Natural killer cell treated with Interleukin-12 subunit alpha and Interleukin-12 subunit beta and Interleukin-15 and Interleukin-18, amount 100 ng/mL, for 72 hours (primary cell): ENCODE results near the gene SMIM31. TPM values are rescaled to one million over a fixed set of nuclear protein-coding genes. Genes with fewer than 3 reads are reported as not detected.

ENCODE experiments used
- ATAC-seq, 2 donors: fragments of 150-1000 bp; cut with Tn5 transposase in 1 of 2; sonication (Bioruptor Pico), chemical (Tn5 transposase) in 1 of 2; 2 replicates each; pipeline ENCODE4 v1.10.0; 2021
- DNase-seq: peaks from one replicate; pipeline ENCODE4 v3.0.0; 2022; ENCODE audit warnings: low spot score
- H3K27ac Mint-ChIP-seq, 2 donors: 1 replicate in 1 of 2; 2 replicates in 1 of 2; pipeline ENCODE4 v1.8.0; 2022; ENCODE audit warnings: mixed read lengths in 2 of 2, mild to moderate bottlenecking in 1 of 2, moderate library complexity in 1 of 2
- H3K27me3 Mint-ChIP-seq, 2 donors: 1 replicate in 1 of 2; 2 replicates in 1 of 2; pipeline ENCODE4 v1.8.0; 2022; ENCODE audit warnings: mixed read lengths in 2 of 2
- H3K36me3 Mint-ChIP-seq: one replicate; pipeline ENCODE4 v1.8.0; 2022; ENCODE audit warnings: mixed read lengths
- H3K4me1 Mint-ChIP-seq, 2 donors: 1 replicate in 1 of 2; 2 replicates in 1 of 2; pipeline ENCODE4 v1.8.0; 2022; ENCODE audit warnings: low read depth in 2 of 2, mixed read lengths in 2 of 2, mild to moderate bottlenecking in 1 of 2
- H3K4me3 Mint-ChIP-seq: one replicate; pipeline ENCODE4 v1.8.0; 2022; ENCODE audit warnings: mixed read lengths
- H3K9me3 Mint-ChIP-seq: 2 replicates; pipeline ENCODE4 v1.8.0; 2022; ENCODE audit warnings: mixed read lengths
- total RNA-seq, 2 donors: library from RNA; stranded (reverse); gene quantifications; one replicate each; pipeline ENCODE4 v1.2.3, GENCODE V29; 2022

SMIM31 gene
- total RNA-seq = not detected

DNA sequence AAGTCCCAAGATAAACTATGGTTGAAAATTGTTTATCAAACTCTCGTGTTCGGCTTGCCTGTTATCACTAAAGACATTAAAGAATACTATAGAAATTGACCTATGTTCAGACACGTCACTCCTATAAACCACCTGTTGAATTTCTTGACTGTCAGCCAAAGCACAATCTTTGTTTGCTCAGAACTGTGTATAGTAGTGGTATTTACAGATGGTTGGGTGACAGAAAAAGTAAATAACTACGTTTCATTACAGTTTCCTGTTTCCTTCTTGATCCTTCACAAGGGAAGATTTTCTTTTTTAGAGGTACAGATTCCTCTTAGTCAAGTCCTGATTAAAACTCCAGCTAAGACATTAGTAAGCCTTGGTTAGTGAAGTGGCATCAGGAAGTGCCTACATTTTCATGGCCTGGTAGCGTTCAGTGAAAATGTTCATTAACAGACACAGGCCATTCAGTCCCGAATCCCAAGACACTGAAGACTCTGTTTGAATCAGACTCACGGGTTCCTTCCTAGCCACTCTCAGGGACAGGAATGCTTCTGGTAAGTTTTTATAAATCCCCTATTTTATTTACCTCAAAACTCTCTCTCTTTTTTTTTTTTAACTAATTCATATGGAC lies at the start of gene SMIM31:
TSS of gene SMIM31 (plus strand) at position 259 of the 616 bp plus-strand sequence. CDS start 16,313 bp downstream, outside the sequence.
- peaks cover 4% of the 10 kb centered on the region for H3K9me3 Mint-ChIP-seq
- no peak within 1 kb of the TSS for H3K4me3 Mint-ChIP-seq
- DNase-seq (no peak), ATAC-seq (no peak)
- no peaks in the 10 kb centered on the region for H3K4me1 Mint-ChIP-seq
- H3K27me3 Mint-ChIP-seq = peaks cover 5 to 6% of the 10 kb centered on the region in 2 donors
- no peak within 1 kb of the TSS for H3K27ac Mint-ChIP-seq
- H3K36me3 Mint-ChIP-seq = peaks cover 4% of the 10 kb centered on the region

DNA sequence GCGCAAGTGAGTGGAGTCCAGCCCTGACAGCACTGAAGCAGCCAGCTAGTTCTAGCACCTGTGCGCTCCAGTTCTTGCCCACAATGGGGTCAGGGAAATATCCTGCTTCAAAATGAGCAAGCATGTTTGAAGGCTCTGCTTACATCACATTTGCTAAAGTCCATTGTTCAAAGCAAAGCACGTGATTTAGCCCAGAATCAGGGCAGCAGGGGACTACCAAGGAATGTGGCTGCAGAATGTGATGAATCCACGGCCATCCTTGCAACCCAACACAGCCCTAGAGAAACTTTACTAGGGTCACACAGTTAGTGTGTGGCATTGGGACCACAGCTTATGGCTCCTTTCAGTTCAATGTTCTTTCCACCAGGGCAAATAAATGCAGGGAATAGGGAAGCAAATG lies 47.3 kb upstream of the SMIM31 start:
- H3K36me3 Mint-ChIP-seq = no peaks in the 10 kb centered on the region
- H3K4me3 Mint-ChIP-seq = no peak overlapping the region
- no peak overlapping the region for H3K27ac Mint-ChIP-seq
- peaks cover 6 to 9% of the 10 kb centered on the region in 2 donors for H3K27me3 Mint-ChIP-seq
- H3K9me3 Mint-ChIP-seq = peaks cover 3% of the 10 kb centered on the region
- DNase-seq (no peak), ATAC-seq (no peak)
- H3K4me1 Mint-ChIP-seq = no peaks in the 10 kb centered on the region

DNA sequence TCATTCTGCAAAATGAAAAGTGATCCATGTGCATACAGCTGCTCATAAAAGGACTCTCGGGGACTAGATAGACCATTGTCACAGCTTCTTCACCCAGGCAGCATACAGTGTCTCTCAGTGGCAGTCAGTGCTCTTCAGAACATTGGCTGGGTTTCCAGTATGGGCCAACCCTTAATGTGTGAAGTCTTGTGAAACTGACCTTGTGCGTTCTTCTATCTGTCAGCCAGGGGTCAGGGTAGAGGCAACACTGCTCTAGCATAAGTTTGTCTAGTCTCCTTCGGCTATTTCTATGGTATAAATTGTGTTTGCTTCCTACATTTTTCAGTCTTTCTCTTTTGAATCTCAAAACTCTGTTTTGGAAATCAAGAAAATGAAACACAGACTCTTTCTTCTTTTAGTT lies 37.0 kb upstream of the SMIM31 start:
- H3K27me3 Mint-ChIP-seq = peaks cover 7 to 19% of the 10 kb centered on the region in 2 donors

DNA sequence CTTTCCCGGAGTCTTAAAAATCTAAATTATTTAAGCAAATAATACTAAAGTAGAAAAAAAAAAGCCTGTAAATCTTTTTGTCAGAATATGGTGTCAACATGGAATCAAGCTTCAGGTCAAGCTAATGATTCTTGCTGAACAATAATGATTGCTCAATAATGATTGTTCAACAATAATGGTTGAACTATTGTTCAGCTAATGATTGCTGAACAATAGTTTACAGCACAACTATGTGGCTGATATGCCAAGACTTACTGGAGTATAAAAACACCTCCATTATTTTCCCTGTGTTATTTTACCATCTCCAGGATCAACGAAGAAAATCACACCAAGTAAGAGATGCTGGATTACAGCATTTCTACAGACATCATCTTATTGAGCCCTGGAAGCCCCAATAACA lies 35.1 kb upstream of the SMIM31 start:
- Mint-ChIP-seq H3K4me1 (peaks cover 0 to 3% of the 10 kb centered on the region in 2 donors), H3K4me3 (no peak overlapping the region), H3K36me3 (no peaks in the 10 kb centered on the region), H3K27me3 (peaks cover 7 to 22% of the 10 kb centered on the region in 2 donors), H3K27ac (no peak overlapping the region), H3K9me3 (peaks cover 4% of the 10 kb centered on the region)
- ATAC-seq (no peak), DNase-seq (no peak)

More for the DNA sequence above, 37.0 kb upstream of the SMIM31 start:
- Mint-ChIP-seq H3K4me3 (no peak overlapping the region), H3K36me3 (no peaks in the 10 kb centered on the region), H3K9me3 (no peaks in the 10 kb centered on the region), H3K27ac (no peak overlapping the region), H3K4me1 (no peaks in the 10 kb centered on the region)
- no peak for DNase-seq
- peak; percentile 71 to 72 for ATAC-seq

DNA sequence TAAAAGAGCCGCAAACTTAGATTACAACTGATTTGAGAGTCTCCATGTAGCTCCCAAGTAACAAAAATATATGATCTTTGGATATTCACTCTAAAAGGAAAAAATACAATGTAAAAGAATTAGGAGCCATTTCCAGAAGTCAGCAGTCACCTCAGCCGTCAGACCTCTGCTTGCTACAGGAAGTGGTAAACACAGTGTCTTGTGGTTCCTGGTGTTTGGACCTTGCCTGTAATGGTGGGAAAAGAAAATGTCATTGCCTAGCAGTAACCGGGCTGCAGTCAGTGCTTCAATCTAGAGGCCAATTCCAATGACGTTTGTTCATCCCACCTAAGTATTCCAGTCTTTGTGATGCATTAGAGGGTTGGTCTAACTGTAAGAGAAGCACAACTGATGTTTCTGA lies 28.9 kb upstream of the SMIM31 start:
- H3K36me3 Mint-ChIP-seq = no peaks in the 10 kb centered on the region
- peaks cover 12 to 14% of the 10 kb centered on the region in 2 donors for H3K4me1 Mint-ChIP-seq
- H3K4me3 Mint-ChIP-seq = peak overlapping the region; percentile 28
- peaks cover 4% of the 10 kb centered on the region for H3K9me3 Mint-ChIP-seq
- no peak for DNase-seq
- peak; percentile 68 to 76 for ATAC-seq
- peaks cover 8 to 13% of the 10 kb centered on the region in 2 donors for H3K27me3 Mint-ChIP-seq
- no peak overlapping the region for H3K27ac Mint-ChIP-seq

DNA sequence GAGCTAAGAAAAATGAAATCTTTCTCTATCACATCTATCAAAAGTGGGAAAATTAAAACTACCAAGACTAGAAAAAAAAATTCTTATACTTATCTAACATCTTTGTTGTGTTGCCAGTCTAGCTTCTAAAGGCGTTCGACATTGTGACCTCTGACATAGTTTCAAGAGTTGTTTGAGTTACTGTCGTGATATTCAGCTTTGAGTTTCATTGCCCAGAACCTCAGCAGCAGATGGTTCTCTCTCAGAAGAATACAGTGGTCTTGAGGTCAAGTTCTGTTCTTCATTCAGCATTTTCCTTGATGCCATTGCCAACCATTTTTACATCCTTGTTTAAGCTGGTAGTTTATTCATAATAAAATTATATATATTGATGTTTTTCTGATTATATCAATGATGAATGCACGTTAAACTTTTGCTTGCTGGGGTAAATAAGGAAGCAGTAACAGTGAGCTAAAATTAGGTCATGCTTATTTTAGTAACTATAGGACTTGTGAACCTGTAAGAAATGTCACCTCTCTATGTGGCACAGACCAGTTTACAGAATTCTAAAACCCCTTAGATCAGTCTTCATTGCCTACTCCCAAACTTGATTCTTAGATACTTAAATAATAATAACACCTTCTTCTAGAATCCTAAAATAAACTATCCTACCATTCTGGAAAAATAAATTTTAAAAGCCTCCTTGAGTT lies 23.1 kb upstream of the SMIM31 start:
- ATAC-seq (no peak), DNase-seq (no peak)
- H3K27ac Mint-ChIP-seq = no peak overlapping the region
- no peak overlapping the region for H3K4me3 Mint-ChIP-seq
- peaks cover 0 to 3% of the 10 kb centered on the region in 2 donors for H3K4me1 Mint-ChIP-seq
- no peaks in the 10 kb centered on the region for H3K9me3 Mint-ChIP-seq
- H3K27me3 Mint-ChIP-seq = peaks cover 5 to 8% of the 10 kb centered on the region in 2 donors
- H3K36me3 Mint-ChIP-seq = no peaks in the 10 kb centered on the region

DNA sequence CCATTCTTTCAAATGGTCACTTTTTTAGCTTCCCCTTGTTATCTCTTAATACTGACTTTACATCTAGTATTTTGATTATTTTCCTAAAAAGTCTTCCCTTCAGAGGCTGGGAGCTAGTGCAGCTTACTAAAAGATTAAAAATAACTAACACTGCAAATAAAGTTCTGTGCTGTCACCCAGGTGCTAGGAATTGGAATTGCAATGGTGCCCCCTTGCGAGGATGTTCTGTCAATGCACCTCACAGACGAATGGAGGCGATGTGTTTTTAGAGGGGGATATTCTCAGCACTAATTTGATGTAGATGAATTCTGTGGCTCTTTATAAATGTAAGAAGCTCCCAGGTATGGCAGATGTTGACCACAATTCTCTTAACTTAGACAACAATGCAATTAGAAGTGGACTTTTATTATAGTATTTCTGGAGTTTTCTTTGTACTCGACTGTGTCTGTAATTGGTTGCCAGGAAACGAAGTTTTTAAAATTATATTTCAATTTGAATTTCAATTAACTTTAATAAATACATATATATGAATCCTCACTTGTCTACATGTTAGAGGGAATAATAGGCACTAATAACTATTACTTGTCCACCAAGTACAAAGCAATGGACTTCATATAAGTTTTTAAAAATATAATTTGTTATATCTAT lies 22.0 kb upstream of the SMIM31 start:
- ATAC-seq (no peak), DNase-seq (peak; percentile 62)
- Mint-ChIP-seq H3K27me3 (peaks cover 5 to 8% of the 10 kb centered on the region in 2 donors), H3K4me3 (no peak overlapping the region), H3K4me1 (peaks cover 0 to 3% of the 10 kb centered on the region in 2 donors), H3K9me3 (no peaks in the 10 kb centered on the region), H3K36me3 (no peaks in the 10 kb centered on the region), H3K27ac (no peak overlapping the region)

DNA sequence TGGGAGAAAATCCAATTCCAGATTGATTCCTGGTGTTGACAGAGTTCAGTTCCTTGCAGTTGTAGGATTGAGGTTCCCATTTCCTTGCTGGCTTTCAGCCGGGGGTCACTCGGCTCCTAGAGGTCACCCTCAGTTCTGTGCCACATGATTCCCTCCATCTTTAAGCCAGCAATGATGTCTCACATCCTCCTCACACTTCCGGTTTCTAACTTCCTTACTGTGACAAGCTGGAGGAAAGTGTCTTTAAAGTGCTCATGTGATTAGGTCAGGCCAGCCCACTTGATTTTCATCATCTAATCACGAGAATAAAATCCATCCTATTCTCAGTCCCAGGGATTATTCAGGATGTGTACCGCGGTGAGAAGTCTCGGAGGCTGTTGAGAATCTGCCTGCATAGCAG lies 19.4 kb upstream of the SMIM31 start:
- H3K4me1 Mint-ChIP-seq = peaks cover 0 to 3% of the 10 kb centered on the region in 2 donors
- H3K36me3 Mint-ChIP-seq = no peaks in the 10 kb centered on the region
- peaks cover 0 to 9% of the 10 kb centered on the region in 2 donors for H3K27me3 Mint-ChIP-seq
- no peak overlapping the region for H3K27ac Mint-ChIP-seq
- ATAC-seq = no peak
- no peak overlapping the region for H3K4me3 Mint-ChIP-seq
- H3K9me3 Mint-ChIP-seq = no peaks in the 10 kb centered on the region
- no peak for DNase-seq

DNA sequence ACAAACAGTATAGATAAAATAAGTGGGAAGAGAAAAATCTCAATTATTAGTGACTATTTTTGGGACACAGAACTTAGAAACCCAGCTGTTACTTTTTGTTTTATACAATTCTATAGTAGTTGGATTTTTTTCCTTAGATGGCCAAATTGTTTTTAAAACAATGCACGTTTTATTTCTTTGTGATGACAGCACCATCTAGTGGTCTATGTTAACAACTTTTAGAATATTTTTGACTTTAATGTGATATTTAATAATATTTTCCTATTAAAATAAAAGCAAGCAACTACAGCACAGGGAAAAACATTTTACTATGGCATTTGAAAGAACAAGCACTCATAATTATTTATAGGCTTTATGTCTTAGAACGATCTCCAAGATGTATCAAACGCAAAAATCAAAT lies 5.6 kb upstream of the SMIM31 start:
- H3K27me3 Mint-ChIP-seq = peaks cover 7 to 10% of the 10 kb centered on the region in 2 donors
- ATAC-seq (no peak), DNase-seq (no peak)
- H3K4me1 Mint-ChIP-seq = no peaks in the 10 kb centered on the region
- H3K36me3 Mint-ChIP-seq = peaks cover 4% of the 10 kb centered on the region
- H3K4me3 Mint-ChIP-seq = no peak overlapping the region
- H3K27ac Mint-ChIP-seq = no peak overlapping the region
- H3K9me3 Mint-ChIP-seq = peaks cover 4% of the 10 kb centered on the region

DNA sequence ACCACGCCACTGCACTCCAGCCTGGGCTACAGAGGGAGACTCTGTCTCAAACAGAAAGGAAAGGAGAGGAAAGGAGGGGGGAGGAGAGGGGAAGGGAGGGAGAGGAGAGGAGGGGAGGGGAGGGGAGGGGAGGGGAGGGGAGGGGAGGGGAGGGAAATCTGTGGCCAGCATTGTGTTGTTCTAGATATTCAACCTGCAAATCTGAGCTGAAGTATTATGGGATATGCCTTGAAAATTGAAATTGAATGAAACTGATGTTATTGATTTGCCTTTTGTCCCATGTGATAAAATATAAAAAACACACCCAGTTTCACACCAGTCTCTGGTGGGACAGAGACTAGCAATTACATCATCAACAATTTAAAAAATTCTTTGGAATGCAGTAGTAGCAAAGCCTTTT lies 1.5 kb downstream of the SMIM31 start:
- no peak overlapping the region for H3K4me3 Mint-ChIP-seq
- peaks cover 4% of the 10 kb centered on the region for H3K9me3 Mint-ChIP-seq
- DNase-seq (no peak), ATAC-seq (no peak)
- peaks cover 4% of the 10 kb centered on the region for H3K36me3 Mint-ChIP-seq
- no peaks in the 10 kb centered on the region for H3K4me1 Mint-ChIP-seq
- H3K27me3 Mint-ChIP-seq = peaks cover 9 to 15% of the 10 kb centered on the region in 2 donors
- no peak overlapping the region for H3K27ac Mint-ChIP-seq

DNA sequence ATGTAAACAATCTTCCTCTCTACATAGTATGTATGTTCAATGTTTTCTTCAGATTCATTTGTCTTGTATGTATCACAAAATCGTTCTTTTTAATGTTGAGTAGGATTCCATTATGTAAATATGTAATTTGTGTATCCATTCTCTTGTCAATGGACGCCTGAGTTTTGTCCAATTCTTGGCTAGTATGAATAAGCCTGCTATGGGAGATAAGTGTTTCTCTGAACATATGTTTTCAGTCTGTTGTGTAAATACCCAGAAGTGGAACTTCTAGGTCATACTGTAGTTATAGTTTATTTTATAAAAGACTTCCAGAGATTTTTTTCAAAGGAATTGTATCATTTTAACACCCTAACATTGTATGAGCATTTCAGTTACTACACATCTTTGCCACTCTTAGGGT lies 2.8 kb downstream of the SMIM31 start:
- H3K4me3 Mint-ChIP-seq = no peak overlapping the region
- peaks cover 9 to 10% of the 10 kb centered on the region in 2 donors for H3K27me3 Mint-ChIP-seq
- ATAC-seq = no peak
- peaks cover 4% of the 10 kb centered on the region for H3K36me3 Mint-ChIP-seq
- no peaks in the 10 kb centered on the region for H3K4me1 Mint-ChIP-seq
- H3K9me3 Mint-ChIP-seq = peaks cover 7% of the 10 kb centered on the region
- no peak overlapping the region for H3K27ac Mint-ChIP-seq
- DNase-seq = no peak

DNA sequence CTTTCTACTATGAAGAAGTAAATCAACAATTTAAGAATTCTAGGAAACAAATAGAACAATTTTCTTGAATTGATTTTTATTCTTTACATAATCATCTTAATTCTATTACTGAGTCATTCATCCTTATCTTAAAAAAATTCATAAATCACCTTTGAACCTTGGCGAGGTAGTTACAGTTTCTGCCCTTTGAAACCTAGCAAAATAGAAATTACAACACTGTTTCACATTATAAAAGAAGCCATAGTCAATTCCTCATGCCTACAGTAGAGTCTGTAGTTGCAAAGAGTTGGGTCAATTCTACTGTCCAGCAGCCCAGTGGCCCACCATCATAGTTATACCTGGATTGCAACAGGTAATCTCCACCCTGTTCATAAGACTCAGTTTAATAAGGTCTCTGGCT lies 7.3 kb downstream of the SMIM31 start:
- no peak for ATAC-seq
- no peak for DNase-seq
- peaks cover 3% of the 10 kb centered on the region for H3K9me3 Mint-ChIP-seq
- H3K27ac Mint-ChIP-seq = no peak overlapping the region
- no peak overlapping the region for H3K4me3 Mint-ChIP-seq
- no peaks in the 10 kb centered on the region for H3K36me3 Mint-ChIP-seq
- H3K4me1 Mint-ChIP-seq = no peaks in the 10 kb centered on the region
- H3K27me3 Mint-ChIP-seq = peaks cover 15 to 17% of the 10 kb centered on the region in 2 donors

DNA sequence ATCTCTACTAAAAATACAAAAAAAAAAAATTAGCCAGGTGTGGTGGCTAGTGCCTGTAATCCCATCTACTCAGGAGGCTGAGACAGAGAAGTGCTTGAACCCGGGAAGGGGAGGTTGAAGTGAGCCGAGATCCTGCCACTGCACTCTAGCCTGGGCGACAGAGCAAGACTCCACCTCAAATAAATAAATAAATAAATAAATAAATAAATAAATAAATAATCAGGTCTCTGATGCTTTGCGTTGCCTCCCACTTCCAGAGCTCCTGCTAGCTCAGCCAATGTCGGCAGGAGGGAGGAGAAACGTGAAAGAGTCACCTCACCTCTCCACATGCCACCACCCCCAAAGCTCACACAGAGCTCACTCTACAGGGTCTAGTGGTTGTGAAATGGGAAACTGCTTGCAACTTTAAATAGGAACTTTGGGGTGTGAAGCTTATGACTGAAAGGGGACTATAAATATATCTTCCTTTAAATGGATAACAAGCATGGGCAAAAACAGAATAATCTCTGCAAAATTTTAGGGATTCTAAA lies 7.9 kb downstream of the SMIM31 start:
- peaks cover 3% of the 10 kb centered on the region for H3K9me3 Mint-ChIP-seq
- ATAC-seq = no peak
- no peak overlapping the region for H3K4me3 Mint-ChIP-seq
- no peak overlapping the region for H3K27ac Mint-ChIP-seq
- DNase-seq = no peak
- H3K27me3 Mint-ChIP-seq = peaks cover 17 to 20% of the 10 kb centered on the region in 2 donors
- no peaks in the 10 kb centered on the region for H3K36me3 Mint-ChIP-seq
- no peaks in the 10 kb centered on the region for H3K4me1 Mint-ChIP-seq

DNA sequence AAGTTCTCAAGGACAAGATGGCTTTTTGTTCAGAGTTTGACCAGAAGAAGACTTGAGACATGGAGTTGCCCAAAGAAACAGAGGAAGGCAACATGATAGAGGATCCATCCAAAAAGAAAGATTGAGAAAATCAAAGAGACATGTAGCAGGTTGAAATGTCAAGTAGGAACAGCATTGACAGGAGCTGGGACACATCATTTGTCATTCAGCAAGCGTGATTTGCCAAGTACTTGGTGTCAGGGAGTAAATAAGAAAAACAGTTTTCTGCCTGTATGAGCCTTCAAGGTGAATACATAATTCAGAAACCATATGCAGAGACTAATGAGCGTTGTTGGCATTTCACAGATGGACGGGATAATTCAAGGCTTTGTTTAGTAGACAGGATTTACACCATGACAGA lies 11.2 kb downstream of the SMIM31 start:
- Mint-ChIP-seq H3K27ac (no peak overlapping the region), H3K4me3 (no peak overlapping the region), H3K4me1 (no peaks in the 10 kb centered on the region), H3K27me3 (peaks cover 19 to 31% of the 10 kb centered on the region in 2 donors), H3K9me3 (peaks cover 3% of the 10 kb centered on the region), H3K36me3 (no peaks in the 10 kb centered on the region)
- DNase-seq (no peak), ATAC-seq (no peak)
